HEK293 (cell line): ENCODE results near the gene PARD3B.

Source experiments
- AEBP2 ChIP-seq: fragments of 450-650 bp; formaldehyde crosslinking; IDR thresholded peaks from 2 replicates; pipeline ENCODE4 v1.5.1; 2016; ENCODE audit warnings: missing biosample characterization, missing genetic modification characterization, borderline replicate concordance
- CTCF ChIP-seq: fragments of 450-650 bp; formaldehyde crosslinking; IDR thresholded peaks from 2 replicates; pipeline ENCODE4 v1.5.1; 2016; ENCODE audit warnings: missing biosample characterization, missing genetic modification characterization
- HOXC10 ChIP-seq: sonication (generic); formaldehyde crosslinking; IDR thresholded peaks from 2 replicates; pipeline ENCODE4 v1.8.1; 2023; ENCODE audit warnings: mild to moderate bottlenecking, missing genetic modification reagents
- YY1 ChIP-seq: fragments of 450-650 bp; formaldehyde crosslinking; IDR thresholded peaks from 2 replicates; pipeline ENCODE4 v1.5.1; 2018; ENCODE audit warnings: missing biosample characterization, missing genetic modification characterization
- ZNF548 ChIP-seq: fragments of 450-650 bp; formaldehyde crosslinking; IDR thresholded peaks from 2 replicates; pipeline ENCODE4 v1.5.1; 2016; ENCODE audit warnings: missing biosample characterization, missing genetic modification characterization

GRCh38 chr2:205369813-205370212 is 824.5 kb downstream of the PARD3B start:
- TF ChIP-seq AEBP2 (tag by site-specific recombination) (no peak), CTCF (tag by site-specific recombination) (no peak), HOXC10 (CRISPR knock-in tag) (no peak), ZNF548 (tag by site-specific recombination) (no peak), YY1 (tag by site-specific recombination) (no peak)
